ENCODE results near the gene KLHDC3. TPM values are rescaled to one million over a fixed set of nuclear protein-coding genes. Genes with fewer than 3 reads are reported as not detected.

KLHDC3 gene
- total RNA-seq, 1 donor from 2014 or later = 90.3 TPM

GRCh38 chr6:43059168-43060033 lies 45.4 kb downstream of the KLHDC3 start, which contains the start of the genes KLC4 and MRPL2:
Gene KLC4 (plus strand): TSS chr6:43059631. CDS start chr6:43061336, 1,705 bp downstream.
Gene MRPL2 (minus strand): TSS chr6:43059434. CDS start chr6:43059381, 53 bp downstream.
- Mint-ChIP-seq H3K4me1 (ENCODE audit: low read depth) (peaks cover 41% of the 10 kb centered on the region), H3K27ac (ENCODE audit: unreplicated experiment) (peak within 1 kb of the TSS; percentile 90), H3K27me3 (ENCODE audit: low read depth) (no peaks in the 10 kb centered on the region), H3K36me3 (ENCODE audit: low read depth) (peaks cover 11% of the 10 kb centered on the region), H3K4me3 (ENCODE audit: unreplicated experiment) (peak within 1 kb of the TSS; percentile 87), H3K9me3 (ENCODE audit: low read depth) (no peaks in the 10 kb centered on the region)
- TF ChIP-seq, protein P1, sequence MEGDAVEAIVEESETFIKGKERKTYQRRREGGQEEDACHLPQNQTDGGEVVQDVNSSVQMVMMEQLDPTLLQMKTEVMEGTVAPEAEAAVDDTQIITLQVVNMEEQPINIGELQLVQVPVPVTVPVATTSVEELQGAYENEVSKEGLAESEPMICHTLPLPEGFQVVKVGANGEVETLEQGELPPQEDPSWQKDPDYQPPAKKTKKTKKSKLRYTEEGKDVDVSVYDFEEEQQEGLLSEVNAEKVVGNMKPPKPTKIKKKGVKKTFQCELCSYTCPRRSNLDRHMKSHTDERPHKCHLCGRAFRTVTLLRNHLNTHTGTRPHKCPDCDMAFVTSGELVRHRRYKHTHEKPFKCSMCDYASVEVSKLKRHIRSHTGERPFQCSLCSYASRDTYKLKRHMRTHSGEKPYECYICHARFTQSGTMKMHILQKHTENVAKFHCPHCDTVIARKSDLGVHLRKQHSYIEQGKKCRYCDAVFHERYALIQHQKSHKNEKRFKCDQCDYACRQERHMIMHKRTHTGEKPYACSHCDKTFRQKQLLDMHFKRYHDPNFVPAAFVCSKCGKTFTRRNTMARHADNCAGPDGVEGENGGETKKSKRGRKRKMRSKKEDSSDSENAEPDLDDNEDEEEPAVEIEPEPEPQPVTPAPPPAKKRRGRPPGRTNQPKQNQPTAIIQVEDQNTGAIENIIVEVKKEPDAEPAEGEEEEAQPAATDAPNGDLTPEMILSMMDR (IDR thresholded peaks at IDR 0.05) = no peak
- DNase-seq (ENCODE audit: low spot score) = no peak

- H3K4me3 Mint-ChIP-seq (ENCODE audit: unreplicated experiment) = peak overlapping the region; percentile 87
- H3K27ac Mint-ChIP-seq (ENCODE audit: unreplicated experiment) = peak overlapping the region; percentile 90
- no peak for DNase-seq (ENCODE audit: low spot score)
- no peaks in the 10 kb centered on the region for H3K27me3 Mint-ChIP-seq (ENCODE audit: low read depth)
- no peaks in the 10 kb centered on the region for H3K9me3 Mint-ChIP-seq (ENCODE audit: low read depth)
- TF ChIP-seq, protein P1 (IDR thresholded peaks at IDR 0.05) = no peak
- peaks cover 40% of the 10 kb centered on the region for H3K4me1 Mint-ChIP-seq (ENCODE audit: low read depth)
- peaks cover 14% of the 10 kb centered on the region for H3K36me3 Mint-ChIP-seq (ENCODE audit: low read depth)
Measured at GRCh38 chr6:43060034-43060754, 46.1 kb downstream of the KLHDC3 start.

DNA sequence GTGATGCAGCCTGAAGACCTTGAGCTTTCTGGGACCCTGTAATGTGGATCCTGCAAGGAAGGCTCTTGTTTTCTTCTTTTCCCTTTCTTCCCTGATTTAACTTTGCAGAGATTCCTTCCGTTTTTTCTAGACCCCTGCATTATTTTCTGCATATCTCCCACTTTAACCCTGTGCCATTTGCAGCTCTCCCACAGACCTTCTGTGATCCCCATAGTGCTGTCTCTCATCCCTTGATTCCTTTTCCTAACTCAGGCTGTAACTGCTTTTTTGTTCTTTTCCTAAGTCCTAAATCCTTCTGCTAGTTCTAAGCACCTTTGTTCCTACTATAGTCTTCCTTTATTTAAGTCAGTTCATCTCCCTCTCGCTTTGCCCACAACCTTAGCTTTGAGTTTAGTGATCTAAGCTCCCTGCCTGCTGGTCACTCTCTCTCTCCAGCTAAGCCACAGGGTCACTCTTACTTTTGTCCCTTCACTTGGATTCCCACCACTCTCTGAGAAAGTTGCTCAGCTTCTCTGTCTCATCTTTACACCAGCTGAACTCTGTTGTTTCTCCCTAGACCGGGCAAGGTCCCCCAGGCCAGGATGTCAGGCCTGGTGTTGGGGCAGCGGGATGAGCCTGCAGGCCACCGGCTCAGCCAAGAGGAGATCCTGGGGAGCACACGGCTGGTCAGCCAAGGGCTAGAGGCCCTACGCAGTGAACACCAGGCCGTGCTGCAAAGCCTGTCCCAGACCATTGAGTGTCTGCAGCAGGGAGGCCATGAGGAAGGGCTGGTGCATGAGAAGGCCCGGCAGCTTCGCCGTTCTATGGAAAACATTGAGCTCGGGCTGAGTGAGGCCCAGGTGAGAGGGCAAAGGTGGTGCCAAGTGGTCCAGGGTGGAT lies 46.9 kb downstream of the KLHDC3 start:
- H3K27ac Mint-ChIP-seq (ENCODE audit: unreplicated experiment) = no peak overlapping the region
- peaks cover 40% of the 10 kb centered on the region for H3K4me1 Mint-ChIP-seq (ENCODE audit: low read depth)
- peaks cover 15% of the 10 kb centered on the region for H3K36me3 Mint-ChIP-seq (ENCODE audit: low read depth)
- H3K9me3 Mint-ChIP-seq (ENCODE audit: low read depth) = no peaks in the 10 kb centered on the region
- peak overlapping the region; percentile 87 for H3K4me3 Mint-ChIP-seq (ENCODE audit: unreplicated experiment)
- no peaks in the 10 kb centered on the region for H3K27me3 Mint-ChIP-seq (ENCODE audit: low read depth)
- TF ChIP-seq, protein P1 (IDR thresholded peaks at IDR 0.05) = no peak
- DNase-seq (ENCODE audit: low spot score) = no peak

DNA sequence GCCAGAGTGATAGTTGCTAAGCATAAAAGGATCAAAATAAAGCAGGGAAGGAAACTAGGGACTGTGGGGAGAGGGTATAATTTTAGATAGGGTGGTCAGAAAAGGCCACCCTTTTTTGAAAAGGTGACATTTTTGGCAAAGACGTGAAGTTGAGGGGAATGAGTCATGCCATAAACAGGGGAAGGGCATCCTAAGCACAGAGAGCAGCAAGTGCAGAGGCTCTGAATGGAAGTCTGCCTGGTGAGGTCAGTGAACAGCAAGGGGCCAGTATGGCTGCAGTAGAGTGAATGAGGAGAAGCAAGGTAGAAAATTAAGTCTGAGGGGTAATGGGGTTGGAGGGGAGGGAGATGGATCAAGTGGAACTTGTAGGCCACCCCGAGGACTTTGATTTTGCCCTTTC lies 47.8 kb downstream of the KLHDC3 start:
- DNase-seq (ENCODE audit: low spot score) = no peak
- Mint-ChIP-seq H3K4me1 (ENCODE audit: low read depth) (peaks cover 40% of the 10 kb centered on the region), H3K27me3 (ENCODE audit: low read depth) (no peaks in the 10 kb centered on the region), H3K27ac (ENCODE audit: unreplicated experiment) (peak overlapping the region; percentile 51), H3K9me3 (ENCODE audit: low read depth) (no peaks in the 10 kb centered on the region), H3K36me3 (ENCODE audit: low read depth) (peaks cover 18% of the 10 kb centered on the region), H3K4me3 (ENCODE audit: unreplicated experiment) (no peak overlapping the region)
- TF ChIP-seq, protein P1 (IDR thresholded peaks at IDR 0.05) = no peak
